Activated naive CD8-positive, alpha-beta T cell treated with anti-CD3 and anti-CD28 coated beads for 36 hours (primary cell): ENCODE data around the gene SMIM14. TPM values are rescaled to one million over a fixed set of nuclear protein-coding genes. Genes with fewer than 3 reads are reported as not detected.
A peak's percentile ranks its signal among the peaks of the same experiment; 100 is the strongest.
"Not testable (repeated sequence)": the region's sequence is repeated elsewhere in the genome, so short reads cannot be mapped to it uniquely, and the experiment has no call there.

ENCODE experiments used
- DNase-seq: peaks from one replicate; pipeline ENCODE4 v3.0.0; 2021
- H3K27ac Mint-ChIP-seq: one replicate; pipeline ENCODE4 v1.8.0; 2022; ENCODE audit warnings: mild to moderate bottlenecking, moderate library complexity, mixed read lengths
- H3K27me3 Mint-ChIP-seq: one replicate; pipeline ENCODE4 v1.8.0; 2022; ENCODE audit warnings: mild to moderate bottlenecking, mixed read lengths
- H3K36me3 Mint-ChIP-seq: one replicate; pipeline ENCODE4 v1.8.0; 2021; ENCODE audit warnings: mild to moderate bottlenecking, mixed read lengths
- H3K4me1 Mint-ChIP-seq: one replicate; pipeline ENCODE4 v1.8.0; 2021; ENCODE audit warnings: mixed read lengths
- H3K4me3 Mint-ChIP-seq: one replicate; pipeline ENCODE4 v1.8.0; 2022; ENCODE audit warnings: mild to moderate bottlenecking, moderate library complexity, mixed read lengths
- H3K9me3 Mint-ChIP-seq: one replicate; pipeline ENCODE4 v1.8.0; 2022; ENCODE audit warnings: mixed read lengths
- total RNA-seq, 2 experiments: library from RNA; stranded (reverse); gene quantifications; one replicate each; pipeline ENCODE4 v1.2.3, GENCODE V29; 2021

Gene SMIM14
- total RNA-seq, 2 experiments from 2014 or later: 0.36 to 0.62 TPM

DNA sequence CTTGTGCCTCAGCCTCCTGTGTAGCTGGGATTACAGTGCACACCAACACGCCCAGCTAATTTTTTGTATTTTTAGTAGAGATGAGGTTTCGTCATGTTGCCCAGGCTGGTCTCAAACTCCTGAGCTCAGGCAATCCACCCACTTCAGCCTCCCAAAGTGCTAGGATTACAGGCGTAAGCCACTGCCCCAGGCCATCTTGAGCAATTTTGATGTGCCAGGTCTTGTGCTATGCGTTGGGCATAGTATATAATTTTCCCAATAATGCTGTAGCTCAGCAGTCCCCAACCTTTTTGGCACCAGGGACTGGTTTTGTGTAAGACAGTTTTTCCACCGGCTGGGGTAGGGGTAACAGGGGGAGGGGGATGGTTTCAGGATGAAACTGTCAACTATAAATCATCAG, 18.0 kb upstream of the SMIM14 start:
- H3K4me1 Mint-ChIP-seq, H3K4me3 Mint-ChIP-seq, DNase-seq, H3K27me3 Mint-ChIP-seq, H3K27ac Mint-ChIP-seq, H3K36me3 Mint-ChIP-seq, H3K9me3 Mint-ChIP-seq: not testable (repeated sequence)

- no peaks in the 10 kb centered on the region for H3K36me3 Mint-ChIP-seq
- no peak overlapping the region for H3K4me3 Mint-ChIP-seq
- H3K27ac Mint-ChIP-seq: no peak overlapping the region
- no peaks in the 10 kb centered on the region for H3K27me3 Mint-ChIP-seq
- no peaks in the 10 kb centered on the region for H3K9me3 Mint-ChIP-seq
- H3K4me1 Mint-ChIP-seq: peaks cover 4% of the 10 kb centered on the region
- DNase-seq: no peak
These were observed 17.2 kb upstream of the SMIM14 start for GRCh38 chr4:39655876-39656275.

GRCh38 chr4:39655211-39655610, 16.5 kb upstream of the SMIM14 start:
- no peak for DNase-seq
- Mint-ChIP-seq H3K36me3 (no peaks in the 10 kb centered on the region), H3K27me3 (no peaks in the 10 kb centered on the region), H3K27ac (no peak overlapping the region), H3K9me3 (no peaks in the 10 kb centered on the region), H3K4me1 (peaks cover 4% of the 10 kb centered on the region), H3K4me3 (no peak overlapping the region)

GRCh38 chr4:39651586-39651985, 12.9 kb upstream of the SMIM14 start:
- not testable (repeated sequence) for H3K27me3 Mint-ChIP-seq, H3K4me1 Mint-ChIP-seq, DNase-seq, H3K36me3 Mint-ChIP-seq, H3K9me3 Mint-ChIP-seq, H3K27ac Mint-ChIP-seq, H3K4me3 Mint-ChIP-seq

- no peak overlapping the region for H3K4me3 Mint-ChIP-seq
- no peaks in the 10 kb centered on the region for H3K9me3 Mint-ChIP-seq
- H3K27ac Mint-ChIP-seq: no peak overlapping the region
- H3K36me3 Mint-ChIP-seq: no peaks in the 10 kb centered on the region
- H3K4me1 Mint-ChIP-seq: no peaks in the 10 kb centered on the region
- H3K27me3 Mint-ChIP-seq: no peaks in the 10 kb centered on the region
- DNase-seq: no peak
These were observed 11.1 kb upstream of the SMIM14 start for GRCh38 chr4:39649639-39650265.

GRCh38 chr4:39648827-39649558, 10.3 kb upstream of the SMIM14 start:
- Mint-ChIP-seq H3K27ac (no peak overlapping the region), H3K9me3 (no peaks in the 10 kb centered on the region), H3K4me3 (no peak overlapping the region), H3K27me3 (no peaks in the 10 kb centered on the region), H3K4me1 (no peaks in the 10 kb centered on the region), H3K36me3 (no peaks in the 10 kb centered on the region)
- no peak for DNase-seq

DNA sequence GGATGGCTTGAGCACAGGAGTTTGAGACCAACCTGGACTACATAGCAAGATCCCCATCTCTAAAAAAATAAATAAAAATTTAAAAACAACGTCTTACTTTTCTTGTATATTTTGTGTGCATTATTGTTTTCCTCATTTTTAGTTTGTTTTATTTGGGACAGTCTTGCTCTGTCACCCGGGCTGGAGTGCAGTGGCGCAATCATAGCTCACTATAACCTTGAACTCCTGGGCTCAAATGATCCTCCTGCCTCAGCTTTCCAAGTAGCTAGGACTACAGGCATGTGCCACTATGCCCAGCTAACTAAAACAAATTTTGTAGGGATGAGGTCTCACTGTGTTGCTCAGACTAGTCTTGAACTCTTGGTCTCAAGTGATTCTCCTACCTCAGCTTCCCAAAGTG, 9.5 kb upstream of the SMIM14 start:
- Mint-ChIP-seq H3K36me3 (no peaks in the 10 kb centered on the region), H3K9me3 (no peaks in the 10 kb centered on the region), H3K27ac (no peak overlapping the region), H3K4me1 (no peaks in the 10 kb centered on the region), H3K27me3 (no peaks in the 10 kb centered on the region), H3K4me3 (no peak overlapping the region)
- no peak for DNase-seq

GRCh38 chr4:39642885-39643552, 4.4 kb upstream of the SMIM14 start:
- H3K27ac Mint-ChIP-seq: no peak overlapping the region
- H3K27me3 Mint-ChIP-seq: no peaks in the 10 kb centered on the region
- H3K4me1 Mint-ChIP-seq: peaks cover 17% of the 10 kb centered on the region
- no peak overlapping the region for H3K4me3 Mint-ChIP-seq
- no peaks in the 10 kb centered on the region for H3K9me3 Mint-ChIP-seq
- no peaks in the 10 kb centered on the region for H3K36me3 Mint-ChIP-seq
- DNase-seq: no peak

GRCh38 chr4:39641451-39641850, 2.8 kb upstream of the SMIM14 start:
- Mint-ChIP-seq H3K36me3 (no peaks in the 10 kb centered on the region), H3K27ac (no peak overlapping the region), H3K4me3 (no peak overlapping the region), H3K27me3 (no peaks in the 10 kb centered on the region), H3K9me3 (no peaks in the 10 kb centered on the region), H3K4me1 (peaks cover 33% of the 10 kb centered on the region)
- no peak for DNase-seq

DNA sequence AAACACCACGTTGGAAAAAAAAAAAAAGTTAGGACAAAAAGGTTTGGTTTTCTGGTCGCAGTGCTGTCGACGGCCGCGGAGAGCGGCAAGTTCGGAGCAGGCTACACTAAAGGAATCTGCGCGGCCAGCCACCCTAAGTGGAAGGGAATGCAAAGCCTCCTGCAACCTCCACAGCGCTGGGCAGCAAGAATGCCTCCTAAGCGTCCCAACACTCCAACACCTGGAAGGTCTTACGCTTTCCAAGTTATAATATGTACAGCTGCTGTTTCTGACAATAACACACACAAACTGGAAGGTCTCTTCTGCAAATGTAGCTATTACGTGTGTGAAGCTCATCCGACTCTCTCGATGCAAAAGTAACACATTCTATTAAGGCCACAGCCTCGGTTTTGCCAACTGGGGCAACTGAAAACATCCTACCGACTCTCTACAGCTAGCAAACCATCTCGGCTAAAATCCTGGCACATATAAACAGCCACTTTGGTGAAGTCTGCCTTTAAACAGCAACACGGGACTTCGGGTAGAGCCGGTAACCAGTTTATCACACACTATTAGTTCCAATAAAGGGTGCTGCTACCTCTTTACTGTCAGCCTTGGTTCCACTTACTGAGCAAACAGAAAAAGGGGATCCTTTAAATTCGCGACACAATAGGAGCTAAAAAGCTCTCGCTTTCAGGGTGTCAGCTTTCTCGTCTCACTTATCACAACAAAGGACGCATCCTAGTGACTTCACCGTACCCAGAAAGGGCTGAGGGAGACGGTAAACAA, 895 bp downstream of the SMIM14 start:
- Mint-ChIP-seq H3K27ac (peak overlapping the region; percentile 52), H3K36me3 (no peaks in the 10 kb centered on the region), H3K9me3 (no peaks in the 10 kb centered on the region), H3K4me1 (peaks cover 43% of the 10 kb centered on the region), H3K27me3 (no peaks in the 10 kb centered on the region), H3K4me3 (peak overlapping the region; percentile 90)
- peak; percentile 23 for DNase-seq

- Mint-ChIP-seq H3K9me3 (no peaks in the 10 kb centered on the region), H3K4me1 (peaks cover 43% of the 10 kb centered on the region), H3K36me3 (no peaks in the 10 kb centered on the region), H3K27me3 (no peaks in the 10 kb centered on the region), H3K4me3 (peak overlapping the region; percentile 90), H3K27ac (peak overlapping the region; percentile 52)
- DNase-seq: no peak
These were observed 1.5 kb downstream of the SMIM14 start for GRCh38 chr4:39637221-39637585.

GRCh38 chr4:39636531-39637184, 2.0 kb downstream of the SMIM14 start:
- no peaks in the 10 kb centered on the region for H3K36me3 Mint-ChIP-seq
- no peak overlapping the region for H3K27ac Mint-ChIP-seq
- peaks cover 43% of the 10 kb centered on the region for H3K4me1 Mint-ChIP-seq
- peak; percentile 10 for DNase-seq
- no peaks in the 10 kb centered on the region for H3K27me3 Mint-ChIP-seq
- H3K4me3 Mint-ChIP-seq: no peak overlapping the region
- H3K9me3 Mint-ChIP-seq: no peaks in the 10 kb centered on the region

DNA sequence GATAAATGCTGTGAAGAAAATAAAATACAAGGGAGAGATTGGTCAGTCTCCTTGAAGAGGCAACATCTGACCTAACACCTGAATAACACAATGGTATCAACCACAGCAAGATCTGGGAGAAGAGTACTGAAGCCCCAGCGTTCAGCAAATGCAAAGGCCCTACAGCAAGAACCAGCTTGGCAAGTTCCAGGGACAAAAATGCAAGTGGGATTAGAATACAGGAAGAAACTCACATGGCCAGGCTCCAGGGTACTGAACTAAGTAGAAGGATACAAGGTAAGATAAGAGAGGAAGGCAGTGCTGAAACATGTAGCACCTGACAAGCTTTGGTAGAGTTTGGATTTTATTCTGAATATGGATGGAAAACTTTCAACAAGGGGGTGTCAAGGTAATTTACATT, 3.6 kb downstream of the SMIM14 start:
- Mint-ChIP-seq H3K4me3 (no peak overlapping the region), H3K4me1 (peaks cover 39% of the 10 kb centered on the region)
- no peak for DNase-seq

GRCh38 chr4:39631700-39632079, 7.0 kb downstream of the SMIM14 start:
- no peaks in the 10 kb centered on the region for H3K27me3 Mint-ChIP-seq
- DNase-seq: no peak
- no peak overlapping the region for H3K4me3 Mint-ChIP-seq
- H3K9me3 Mint-ChIP-seq: no peaks in the 10 kb centered on the region
- no peak overlapping the region for H3K27ac Mint-ChIP-seq
- H3K36me3 Mint-ChIP-seq: no peaks in the 10 kb centered on the region
- H3K4me1 Mint-ChIP-seq: peaks cover 13% of the 10 kb centered on the region

More for the DNA sequence above, 3.6 kb downstream of the SMIM14 start:
- H3K27ac Mint-ChIP-seq: no peak overlapping the region
- no peaks in the 10 kb centered on the region for H3K27me3 Mint-ChIP-seq
- H3K36me3 Mint-ChIP-seq: no peaks in the 10 kb centered on the region
- no peaks in the 10 kb centered on the region for H3K9me3 Mint-ChIP-seq

GRCh38 chr4:39627413-39627812, 11.3 kb downstream of the SMIM14 start:
- no peak overlapping the region for H3K27ac Mint-ChIP-seq
- no peaks in the 10 kb centered on the region for H3K36me3 Mint-ChIP-seq
- H3K27me3 Mint-ChIP-seq: no peaks in the 10 kb centered on the region
- DNase-seq: no peak
- no peak overlapping the region for H3K4me3 Mint-ChIP-seq
- peaks cover 4% of the 10 kb centered on the region for H3K4me1 Mint-ChIP-seq
- H3K9me3 Mint-ChIP-seq: no peaks in the 10 kb centered on the region
